NOMO-1 treated with DMSO at 0.1 percent for 48 hours (cell line): Measurements from ENCODE around the gene PPP6R2.
"Not testable (repeated sequence)": the region's sequence is repeated elsewhere in the genome, so short reads cannot be mapped to it uniquely, and the experiment has no call there.

ENCODE experiments used
- DNase-seq: peaks from one replicate; lab custom pipeline; 2025; ENCODE audit not compliant: unreplicated experiment; lab: John Stamatoyannopoulos, UW

PPP6R2 gene

GRCh38 chr22:50341977-50342650 is 1.0 kb upstream of the PPP6R2 start:
- peak; percentile 80 for DNase-seq

DNA sequence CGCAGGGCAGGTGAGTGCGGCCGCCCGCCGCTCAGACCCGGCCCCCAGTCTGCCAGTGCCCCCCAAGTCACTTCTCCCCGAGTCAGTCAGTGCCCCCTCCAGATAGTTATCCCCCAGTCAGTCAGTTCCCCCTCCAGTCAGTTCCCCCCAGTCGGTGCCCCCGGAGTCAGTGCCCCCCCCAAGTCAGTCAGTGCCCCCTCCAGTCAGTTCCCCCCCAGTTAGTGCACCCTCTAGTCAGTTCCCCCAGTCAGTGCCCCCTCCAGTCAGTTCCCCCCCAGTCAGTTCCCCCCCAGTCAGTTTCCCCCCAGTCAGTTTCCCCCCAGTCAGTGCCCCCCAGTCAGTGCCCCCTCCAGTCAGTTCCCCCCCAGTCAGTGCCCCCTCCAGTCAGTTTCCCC is 411 bp downstream of the PPP6R2 start:
- no peak for DNase-seq

GRCh38 chr22:50346470-50346869 is 3.3 kb downstream of the PPP6R2 start:
- no peak for DNase-seq

DNA sequence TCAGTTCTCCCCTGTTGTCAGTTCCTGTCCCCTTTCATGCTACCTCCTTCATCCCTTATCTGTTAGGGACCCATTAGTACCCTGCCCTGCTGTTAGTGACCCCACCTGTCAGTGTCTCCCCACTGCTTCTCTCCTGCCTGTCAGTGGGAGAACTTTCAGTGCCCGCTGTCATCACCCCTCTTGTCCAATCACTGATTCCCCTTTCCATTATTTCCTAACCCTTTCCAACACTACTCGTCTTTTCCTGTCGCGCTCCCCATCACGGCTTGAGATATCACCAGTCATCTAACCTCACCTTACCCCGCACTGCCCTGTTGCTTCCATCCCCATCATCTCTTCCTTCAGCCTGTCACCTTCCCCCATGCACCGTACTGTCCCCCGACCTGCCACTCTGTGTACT is 4.0 kb downstream of the PPP6R2 start:
- DNase-seq, result no peak

- no peak for DNase-seq
Measured at GRCh38 chr22:50348058-50348457, 4.9 kb downstream of the PPP6R2 start.

DNA sequence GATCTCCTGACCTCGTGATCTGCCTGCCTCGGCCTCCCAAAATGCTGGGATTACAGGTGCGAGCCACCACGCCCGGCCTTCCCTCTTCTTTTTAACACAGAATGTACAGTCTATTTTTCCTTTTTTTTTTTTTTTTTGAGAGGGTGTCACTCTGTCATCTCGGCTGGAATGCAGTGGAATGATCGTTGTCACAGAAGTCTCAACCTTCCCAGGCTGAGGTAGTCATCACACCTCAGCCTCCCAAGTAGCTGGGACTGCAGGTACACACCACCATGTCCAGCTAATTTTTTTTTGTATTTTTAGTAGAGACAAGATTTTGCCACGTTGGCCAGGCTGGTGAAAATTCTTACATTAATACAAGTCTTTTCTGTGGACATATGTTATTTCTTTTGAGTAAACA is 13.1 kb downstream of the PPP6R2 start:
- no peak for DNase-seq

DNA sequence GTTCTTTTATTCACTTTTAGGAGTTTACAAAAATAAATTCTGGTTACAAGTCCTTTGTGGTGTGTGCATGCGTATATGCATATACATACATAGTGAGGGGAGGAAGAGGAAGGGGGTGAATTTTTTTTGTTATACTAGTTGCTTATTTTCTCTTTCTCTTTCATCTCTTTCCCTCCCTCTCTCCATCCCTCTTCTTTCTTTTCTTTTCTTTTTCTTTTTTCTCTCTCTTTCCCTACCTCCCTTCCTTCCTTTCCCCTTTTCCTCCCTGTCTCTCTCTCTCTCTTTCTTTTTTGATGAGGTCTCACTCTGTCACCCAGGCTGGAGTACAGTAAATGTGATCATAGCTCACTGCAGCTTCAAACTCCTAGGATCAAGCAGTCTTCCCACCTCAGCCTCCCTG is 14.1 kb downstream of the PPP6R2 start:
- no peak for DNase-seq

DNA sequence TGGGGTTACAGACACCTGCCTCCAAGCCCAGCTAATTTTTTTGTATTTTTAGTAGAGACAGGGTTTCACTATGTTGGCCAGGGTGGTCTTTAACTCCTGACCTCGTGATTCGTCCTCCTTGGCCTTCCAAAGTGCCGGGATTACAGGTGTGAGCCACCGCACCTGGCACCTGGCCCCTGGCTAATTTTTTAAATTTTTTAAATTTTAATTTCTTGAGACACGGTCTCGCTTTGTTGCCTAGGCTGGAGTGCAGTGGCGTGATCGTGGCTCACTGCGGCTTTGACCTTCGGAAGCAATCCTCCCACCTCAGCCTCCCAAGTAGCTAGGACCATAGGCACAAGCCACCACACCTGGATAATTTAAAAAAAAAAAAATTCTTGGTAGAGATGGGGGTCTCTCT is 14.6 kb downstream of the PPP6R2 start:
- DNase-seq, result no peak

- no peak for DNase-seq
Measured at GRCh38 chr22:50360578-50360977, 17.5 kb downstream of the PPP6R2 start.

DNA sequence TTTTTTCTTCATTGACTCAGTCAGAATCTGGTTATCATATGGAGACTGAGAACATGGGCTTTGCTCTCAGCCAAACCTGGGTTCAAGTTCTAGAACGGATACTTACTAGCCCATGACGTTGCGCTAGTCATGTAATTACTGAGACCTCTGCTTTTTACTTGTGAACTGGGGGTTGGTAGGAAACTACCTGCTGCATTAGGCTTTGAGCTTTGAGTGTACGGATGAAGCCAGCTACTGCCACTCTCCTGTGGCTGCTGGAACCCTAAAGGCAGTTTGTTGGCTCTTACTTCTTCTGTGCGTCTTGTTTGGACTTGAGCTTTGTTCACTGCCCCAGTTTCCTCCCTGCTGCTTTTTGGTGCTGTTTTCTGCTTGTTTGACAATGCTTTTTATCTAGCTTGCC is 18.1 kb downstream of the PPP6R2 start:
- DNase-seq, result no peak

DNA sequence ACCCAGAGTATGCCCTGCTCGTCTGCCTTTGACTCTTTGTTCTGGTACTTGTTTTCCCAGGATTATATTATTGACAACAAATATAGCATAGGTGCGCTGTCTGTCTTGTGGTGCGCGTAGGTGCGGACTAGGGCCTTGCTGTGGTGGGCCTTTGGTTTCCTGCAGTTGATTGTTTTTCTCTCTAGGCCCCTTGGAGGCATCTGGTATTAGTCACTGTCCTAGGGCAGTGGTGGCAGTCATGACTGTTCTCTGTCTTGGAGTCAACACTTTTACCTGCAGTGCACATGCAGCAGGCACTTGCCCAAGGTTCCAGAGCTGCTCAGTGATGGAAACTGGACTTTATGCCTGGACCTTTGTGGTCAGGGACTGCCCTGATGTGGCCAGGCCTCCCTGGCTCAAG is 18.6 kb downstream of the PPP6R2 start:
- DNase-seq, result no peak

GRCh38 chr22:50363166-50363802 is 20.2 kb downstream of the PPP6R2 start:
- no peak for DNase-seq

DNA sequence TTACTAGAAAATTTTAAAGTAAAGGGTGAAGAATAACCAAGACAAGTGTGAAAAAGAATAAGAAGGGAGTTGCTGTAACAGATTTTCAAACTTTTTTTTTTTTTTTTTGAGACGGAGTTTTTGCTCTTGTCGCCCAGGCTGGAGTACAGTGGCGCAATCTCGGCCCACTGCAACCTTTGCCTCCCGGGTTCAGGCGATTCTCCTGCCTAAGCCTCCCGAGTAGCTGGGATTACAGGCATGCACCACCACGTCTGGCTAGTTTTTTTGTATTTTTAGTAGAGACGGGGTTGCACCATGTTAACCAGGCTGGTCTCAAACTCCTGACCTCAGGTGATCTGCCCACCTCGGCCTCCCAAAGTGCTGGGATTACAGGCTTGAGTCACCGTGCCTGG is 20.7 kb downstream of the PPP6R2 start:
- not testable (repeated sequence) for DNase-seq

DNA sequence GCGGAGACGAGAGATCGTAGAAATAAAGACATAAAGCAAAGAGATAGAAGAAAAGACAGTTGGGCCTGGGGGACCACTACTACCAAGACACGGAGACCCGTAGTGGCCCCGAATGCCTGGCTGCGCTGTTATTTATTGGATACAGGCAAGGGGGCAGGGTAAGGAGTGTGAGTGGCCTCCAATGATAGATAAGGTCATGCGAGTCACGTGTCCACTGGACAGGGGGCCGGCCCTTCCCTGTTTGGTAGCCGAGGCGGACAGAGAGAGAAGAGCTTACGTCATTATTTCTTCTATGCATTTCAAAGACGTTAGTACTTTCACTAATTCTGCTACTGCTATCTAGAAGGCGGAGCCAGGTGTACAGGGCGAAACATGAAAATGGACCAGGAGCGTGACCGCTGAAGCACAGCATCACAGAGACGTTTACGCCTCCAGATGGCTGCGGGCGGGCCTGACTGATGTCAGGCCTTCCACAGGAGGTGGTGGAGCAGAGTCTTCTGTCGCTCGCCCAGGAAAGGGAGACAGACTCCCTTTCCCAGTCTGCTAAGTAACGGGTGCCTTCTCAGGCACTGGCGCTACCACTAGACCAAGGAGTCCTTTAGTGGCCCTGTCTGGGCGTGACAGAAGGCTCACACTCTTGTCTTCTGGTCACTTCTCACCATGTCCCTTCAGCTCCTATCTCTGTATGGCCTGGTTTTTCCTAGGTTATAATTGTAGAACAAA is 24.8 kb downstream of the PPP6R2 start:
- no peak for DNase-seq

- DNase-seq, result no peak
Measured at GRCh38 chr22:50371101-50371648, 28.0 kb downstream of the PPP6R2 start.

- no peak for DNase-seq
Measured at GRCh38 chr22:50376085-50376651, 33.0 kb downstream of the PPP6R2 start.

DNA sequence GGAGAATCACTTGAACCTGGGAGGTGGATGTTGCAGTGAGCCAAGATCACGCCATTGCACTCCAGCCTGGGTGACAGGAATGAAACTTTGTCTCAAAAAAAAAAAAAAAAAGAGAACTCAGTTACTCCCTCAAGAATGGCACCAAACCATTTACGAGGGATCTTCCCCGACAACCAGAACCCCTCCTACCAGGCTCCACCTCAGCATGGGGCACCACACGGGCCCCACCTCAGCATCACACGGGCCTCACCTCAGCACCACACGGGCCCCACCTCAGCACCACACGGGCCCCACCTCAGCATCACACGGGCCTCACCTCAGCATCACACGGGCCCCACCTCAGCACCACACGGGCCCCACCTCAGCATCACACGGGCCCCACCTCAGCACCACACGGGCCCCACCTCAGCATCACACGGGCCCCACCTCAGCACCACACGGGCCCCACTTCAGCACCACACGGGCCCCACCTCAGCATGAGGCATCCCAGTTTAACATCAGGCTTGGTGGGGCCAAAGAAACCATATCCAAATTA is 38.0 kb downstream of the PPP6R2 start:
- DNase-seq, result not testable (repeated sequence)

- no peak for DNase-seq
Measured at GRCh38 chr22:50396751-50397370, 53.7 kb downstream of the PPP6R2 start.

GRCh38 chr22:50397371-50398060 is 54.4 kb downstream of the PPP6R2 start:
- DNase-seq, result not testable (repeated sequence)
